GM20000 (cell line): ENCODE results near the gene OR4A15.

Experiments used
- DNase-seq: peaks from one replicate; pipeline ENCODE4 v3.0.0; 2012; ENCODE audit warnings: low spot score
- CTCF ChIP-seq: IDR thresholded peaks from 2 replicates; pipeline ENCODE4 v1.5.1; 2012; ENCODE audit warnings: mild to moderate bottlenecking, control low read depth; ENCODE audit errors: extremely low read depth, missing control alignments

Gene OR4A15

GRCh38 chr11:55401011-55401410 is 33.2 kb downstream of the OR4A15 start:
- no peak for TF ChIP-seq CTCF
- DNase-seq = no peak
